CD14-positive monocyte (primary cell): ENCODE data around the gene VSIG10L. TPM values are rescaled to one million over a fixed set of nuclear protein-coding genes. Genes with fewer than 3 reads are reported as not detected.

Source experiments
- DNase-seq, 3 donors: peaks; one replicate each; pipeline ENCODE4 v3.0.0-alpha.2; 2011 to 2022
- H2AFZ ChIP-seq: 2 replicates; pipeline ENCODE4 v1.6.0; 2012; ENCODE audit warnings: mild to moderate bottlenecking, low read depth, low read length, inconsistent platforms; ENCODE audit not compliant: insufficient read depth, poor library complexity, severe bottlenecking
- H3K27ac ChIP-seq, 2 donors: 1 replicate in 1 of 2; 2 replicates in 1 of 2; pipeline ENCODE4 v1.5.1; 2012 to 2013; ENCODE audit warnings: low read length in 2 of 2, control low read depth in 1 of 2, inconsistent platforms in 1 of 2, low read depth in 1 of 2, mild to moderate bottlenecking in 1 of 2
- H3K27me3 ChIP-seq, 2 donors: one replicate each; pipeline versions ENCODE4 v1.6.0 to v1.6.1; 2011 to 2013; ENCODE audit warnings: low read length in 2 of 2; ENCODE audit not compliant: control insufficient read depth in 2 of 2, insufficient read depth in 2 of 2
- H3K36me3 ChIP-seq, 2 donors: replicated peaks in 1 of 2; 1 replicate in 1 of 2; 2 replicates in 1 of 2; pipeline versions ENCODE4 v1.5.1 to v1.6.1; 2012 to 2013; ENCODE audit warnings: low read length in 2 of 2, control low read depth in 1 of 2, inconsistent platforms in 1 of 2, mild to moderate bottlenecking in 1 of 2; ENCODE audit not compliant: insufficient read depth in 2 of 2, control insufficient read depth in 1 of 2
- H3K4me1 ChIP-seq, 2 donors: 1 replicate in 1 of 2; 2 replicates in 1 of 2; pipeline versions ENCODE4 v1.5.1 to v1.6.1; 2012 to 2013; ENCODE audit warnings: low read length in 2 of 2, control low read depth in 1 of 2, inconsistent platforms in 1 of 2, mild to moderate bottlenecking in 1 of 2, moderate library complexity in 1 of 2; ENCODE audit not compliant: insufficient read depth in 2 of 2, control insufficient read depth in 1 of 2
- H3K4me2 ChIP-seq: replicated peaks from 2 replicates; pipeline ENCODE3; 2012; ENCODE audit warnings: low read length, moderate library complexity, mild to moderate bottlenecking; ENCODE audit not compliant: poor library complexity, severe bottlenecking; ENCODE audit errors: extremely low read depth
- H3K4me3 ChIP-seq, 3 experiments: fragments of 200-600 bp in 1 of 3; sonication (generic) in 1 of 3; replicated peaks in 1 of 3; 1 replicate in 2 of 3; 2 replicates in 1 of 3; pipeline ENCODE4 v1.5.1; 2011 to 2013; ENCODE audit warnings: low read length in 3 of 3, mild to moderate bottlenecking in 3 of 3, control low read depth in 2 of 3, low read depth in 2 of 3, inconsistent platforms in 1 of 3, moderate library complexity in 1 of 3
- H3K79me2 ChIP-seq: 2 replicates; pipeline ENCODE4 v1.6.0; 2012; ENCODE audit warnings: mild to moderate bottlenecking, control low read depth, inconsistent platforms, low read length, moderate library complexity; ENCODE audit not compliant: insufficient read depth
- H3K9ac ChIP-seq: 2 replicates; pipeline ENCODE4 v1.6.0; 2017; ENCODE audit warnings: low read length, mild to moderate bottlenecking; ENCODE audit not compliant: insufficient read depth, poor library complexity, severe bottlenecking
- H3K9me3 ChIP-seq, 2 donors: replicated peaks in 1 of 2; 1 replicate in 1 of 2; 2 replicates in 1 of 2; pipeline versions ENCODE4 v1.5.1 to v1.6.1; 2012 to 2013; ENCODE audit warnings: low read length in 2 of 2, control low read depth in 1 of 2; ENCODE audit not compliant: control insufficient read depth in 1 of 2, insufficient read depth in 1 of 2
- H4K20me1 ChIP-seq: 2 replicates; pipeline ENCODE4 v1.6.0; 2012; ENCODE audit warnings: mild to moderate bottlenecking, low read length, control low read depth, moderate library complexity; ENCODE audit not compliant: insufficient read depth
- H3K27ac Mint-ChIP-seq, 7 donors: one replicate each; pipeline ENCODE4 v1.8.0; 2020; ENCODE audit warnings: mild to moderate bottlenecking in 7 of 7, mixed read lengths in 7 of 7, moderate library complexity in 6 of 7, inconsistent platforms in 2 of 7
- H3K27me3 Mint-ChIP-seq, 3 donors: one replicate each; pipeline ENCODE4 v1.8.0; 2021 to 2022; ENCODE audit warnings: low read depth in 3 of 3, mild to moderate bottlenecking in 3 of 3, mixed read lengths in 3 of 3, moderate library complexity in 3 of 3, inconsistent platforms in 1 of 3
- H3K36me3 Mint-ChIP-seq, 2 donors: one replicate each; pipeline ENCODE4 v1.8.0; 2020; ENCODE audit warnings: mixed read lengths in 2 of 2, inconsistent platforms in 1 of 2, mild to moderate bottlenecking in 1 of 2
- H3K4me1 Mint-ChIP-seq: one replicate; pipeline ENCODE4 v1.8.0; 2020; ENCODE audit warnings: mild to moderate bottlenecking, mixed read lengths
- H3K4me3 Mint-ChIP-seq, 2 donors: one replicate each; pipeline ENCODE4 v1.8.0; 2020; ENCODE audit warnings: mild to moderate bottlenecking in 2 of 2, mixed read lengths in 2 of 2, moderate library complexity in 1 of 2
- H3K9me3 Mint-ChIP-seq, 7 donors: one replicate each; pipeline ENCODE4 v1.8.0; 2020 to 2022; ENCODE audit warnings: mixed read lengths in 7 of 7, mild to moderate bottlenecking in 6 of 7, moderate library complexity in 6 of 7, inconsistent platforms in 2 of 7
- WGBS: methylation state at CpG from one replicate; pipeline ENCODE4 v1.1.5; 2013; ENCODE audit warnings: missing lambda C conversion rate; ENCODE audit not compliant: insufficient coverage; 5-methylcytosine and 5-hydroxymethylcytosine counted together
- intact Hi-C, 2 donors: fragments of 100-400 bp; cut with micrococcal nuclease; formaldehyde crosslinking; loops; one replicate each; pipeline versions ENCODE4 v1.15.0 to v1.15.1; 2023
- polyA plus RNA-seq, 3 donors: library from polyadenylated mRNA; depleted of rRNA in 1 of 3; unstranded in 2 of 3; stranded (reverse) in 1 of 3; fragments of 300-500 nt in 2 of 3; fragments of >200 nt in 1 of 3; fragmentation: Illumina TruSeq in 2 of 3; gene quantifications; 1 replicate in 2 of 3; 2 replicates in 1 of 3; pipeline ENCODE4 v1.2.3, GENCODE V29; 2012 to 2021
- TF ChIP-seq, protein P1 (sequence below): fragments of 200-600 bp; IDR thresholded peaks from one replicate; pipeline ENCODE4 v1.8.0; 2022; ENCODE audit warnings: antibody characterized with exemption, mild to moderate bottlenecking

Gene VSIG10L
- polyA plus RNA-seq, 3 donors = 0.62 to 2.3 (median 0.73) TPM

DNA sequence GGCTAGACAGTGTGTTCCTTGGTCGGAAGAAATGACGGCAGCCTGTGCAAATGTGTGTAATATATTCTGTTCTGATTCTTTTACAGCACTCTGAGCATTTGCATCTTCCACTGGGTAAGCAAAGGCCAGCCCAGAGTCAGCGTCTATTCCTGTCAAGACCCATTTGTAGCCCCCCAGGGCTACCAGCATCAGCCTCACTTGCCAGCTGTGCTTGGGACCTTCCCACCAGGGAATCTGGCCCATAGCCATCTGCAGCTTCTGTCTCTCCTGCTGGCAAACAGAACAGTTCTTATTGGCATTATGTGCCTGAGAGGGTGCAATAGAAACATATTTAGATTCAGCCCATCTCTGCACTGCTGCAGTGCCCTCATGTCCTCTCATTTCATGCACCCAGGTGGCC, 36.5 kb downstream of the VSIG10L start:
- Histone ChIP-seq H3K27ac (no peak overlapping the region), H3K36me3 (no peaks in the 10 kb centered on the region), H2AFZ (no peak overlapping the region), H3K4me3 (no peak overlapping the region), H3K9me3 (peaks cover 27 to 29% of the 10 kb centered on the region in 2 donors), H3K79me2 (no peaks in the 10 kb centered on the region), H3K9ac (no peak overlapping the region), H3K27me3 (peaks cover 3 to 8% of the 10 kb centered on the region in 2 donors), H4K20me1 (no peaks in the 10 kb centered on the region), H3K4me1 (no peaks in the 10 kb centered on the region), H3K4me2 (no peak overlapping the region)
- 83% methylated on average over 3 of the region's 3 CpGs for WGBS
- Mint-ChIP-seq H3K27me3 (peaks cover 19 to 34% (median 30%) of the 10 kb centered on the region in 3 donors), H3K9me3 (peaks cover 16 to 57% (median 42%) of the 10 kb centered on the region in 7 donors), H3K4me3 (no peak overlapping the region), H3K27ac (no peak overlapping the region), H3K36me3 (no peaks in the 10 kb centered on the region), H3K4me1 (no peaks in the 10 kb centered on the region)
- DNase-seq = no peak
- TF ChIP-seq, protein P1, sequence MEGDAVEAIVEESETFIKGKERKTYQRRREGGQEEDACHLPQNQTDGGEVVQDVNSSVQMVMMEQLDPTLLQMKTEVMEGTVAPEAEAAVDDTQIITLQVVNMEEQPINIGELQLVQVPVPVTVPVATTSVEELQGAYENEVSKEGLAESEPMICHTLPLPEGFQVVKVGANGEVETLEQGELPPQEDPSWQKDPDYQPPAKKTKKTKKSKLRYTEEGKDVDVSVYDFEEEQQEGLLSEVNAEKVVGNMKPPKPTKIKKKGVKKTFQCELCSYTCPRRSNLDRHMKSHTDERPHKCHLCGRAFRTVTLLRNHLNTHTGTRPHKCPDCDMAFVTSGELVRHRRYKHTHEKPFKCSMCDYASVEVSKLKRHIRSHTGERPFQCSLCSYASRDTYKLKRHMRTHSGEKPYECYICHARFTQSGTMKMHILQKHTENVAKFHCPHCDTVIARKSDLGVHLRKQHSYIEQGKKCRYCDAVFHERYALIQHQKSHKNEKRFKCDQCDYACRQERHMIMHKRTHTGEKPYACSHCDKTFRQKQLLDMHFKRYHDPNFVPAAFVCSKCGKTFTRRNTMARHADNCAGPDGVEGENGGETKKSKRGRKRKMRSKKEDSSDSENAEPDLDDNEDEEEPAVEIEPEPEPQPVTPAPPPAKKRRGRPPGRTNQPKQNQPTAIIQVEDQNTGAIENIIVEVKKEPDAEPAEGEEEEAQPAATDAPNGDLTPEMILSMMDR = no peak
- intact Hi-C loops = no loop called here

DNA sequence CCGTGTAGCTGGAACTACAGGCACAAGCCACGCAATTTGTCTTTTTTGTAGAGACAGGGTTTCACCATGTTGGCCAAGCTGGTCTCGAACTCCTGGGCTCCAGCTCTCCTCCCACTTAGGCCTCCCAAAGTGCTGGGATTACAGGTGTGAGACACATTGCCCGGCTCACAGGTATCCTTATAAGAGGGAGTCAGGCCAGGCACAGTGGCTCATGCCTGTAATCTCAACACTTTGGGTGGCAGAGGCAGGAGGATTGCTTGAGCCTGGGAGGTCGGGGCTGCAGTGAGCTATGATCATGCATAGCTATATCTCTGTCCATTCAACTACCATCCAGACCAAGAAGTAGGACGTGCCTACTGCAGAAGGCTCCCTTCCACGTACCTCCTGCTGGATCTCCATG, 40.7 kb downstream of the VSIG10L start:
- H3K4me3 Mint-ChIP-seq = no peak overlapping the region
- Histone ChIP-seq H4K20me1 (no peaks in the 10 kb centered on the region), H3K4me3 (no peak overlapping the region), H3K4me2 (no peak overlapping the region), H2AFZ (no peak overlapping the region), H3K27me3 (no peaks in the 10 kb centered on the region), H3K9me3 (peaks cover 7 to 13% of the 10 kb centered on the region in 2 donors), H3K4me1 (no peaks in the 10 kb centered on the region), H3K79me2 (no peaks in the 10 kb centered on the region), H3K9ac (no peak overlapping the region), H3K27ac (no peak overlapping the region), H3K36me3 (no peaks in the 10 kb centered on the region)
- no peak for DNase-seq
- intact Hi-C loops = no loop called here
- peaks cover 6 to 30% (median 19%) of the 10 kb centered on the region in 7 donors for H3K9me3 Mint-ChIP-seq
- H3K27me3 Mint-ChIP-seq = peaks cover 11 to 26% (median 13%) of the 10 kb centered on the region in 3 donors
- no peak overlapping the region for H3K27ac Mint-ChIP-seq
- H3K36me3 Mint-ChIP-seq = no peaks in the 10 kb centered on the region
- TF ChIP-seq, protein P1 = no peak
- WGBS = 100% methylated on average over 4 of the region's 7 CpGs
- no peaks in the 10 kb centered on the region for H3K4me1 Mint-ChIP-seq
